K562 (cell line): ENCODE data around the gene PPP1R37. TPM values are rescaled to one million over a fixed set of nuclear protein-coding genes. Genes with fewer than 3 reads are reported as not detected.

Experiments
- BHLHE40 ChIP-seq: IDR thresholded peaks from 2 replicates; pipeline ENCODE4 v1.6.1; 2011; ENCODE audit warnings: low read length, improper control_type of control experiment
- CHAMP1 ChIP-seq: fragments of 450-650 bp; IDR thresholded peaks from 2 replicates; pipeline ENCODE4 v1.6.1; 2016; ENCODE audit warnings: mild to moderate bottlenecking
- CUX1 ChIP-seq: fragments of 200-800 bp; sonication (Bioruptor generic); IDR thresholded peaks from 2 replicates; pipeline ENCODE4 v1.6.1; 2016; ENCODE audit warnings: missing genetic modification characterization, missing compliant biosample characterization
- FOXA3 ChIP-seq, 2 experiments: fragments of 450-650 bp in 1 of 2; sonication (generic) in 1 of 2; formaldehyde crosslinking; IDR thresholded peaks in 1 of 2; conservative IDR thresholded peaks in 1 of 2; 2 replicates each; pipeline versions ENCODE4 v1.4.0 to v1.8.0; 2020 to 2022; ENCODE audit warnings: mild to moderate bottlenecking in 2 of 2, missing genetic modification reagents in 1 of 2
- HDAC2 ChIP-seq: fragments of 450-650 bp; IDR thresholded peaks from 2 replicates; pipeline ENCODE4 v1.6.1; 2016; ENCODE audit warnings: mild to moderate bottlenecking
- HDAC6 ChIP-seq: IDR thresholded peaks from 2 replicates; pipeline ENCODE4 v1.6.1; 2012; ENCODE audit warnings: low read depth, mild to moderate bottlenecking, control low read depth, inconsistent platforms, low read length, moderate library complexity
- NFYB ChIP-seq: IDR thresholded peaks from 2 replicates; pipeline ENCODE4 v1.6.1; 2011; ENCODE audit warnings: mild to moderate bottlenecking, moderate library complexity; ENCODE audit not compliant: insufficient read length; ENCODE audit errors: extremely low read depth
- NR2C2 ChIP-seq, 2 experiments: fragments of 200-800 bp in 1 of 2; sonication (Bioruptor generic) in 1 of 2; sonication (generic) in 1 of 2; formaldehyde crosslinking in 1 of 2; IDR thresholded peaks; 2 replicates each; pipeline versions ENCODE4 v1.6.1 to v1.8.0; 2016 to 2022; ENCODE audit warnings: mild to moderate bottlenecking in 1 of 2, missing compliant biosample characterization in 1 of 2, missing genetic modification characterization in 1 of 2, missing genetic modification reagents in 1 of 2
- PHF21A ChIP-seq: fragments of 450-650 bp; IDR thresholded peaks from 2 replicates; pipeline ENCODE4 v1.6.1; 2017; ENCODE audit warnings: low read depth, borderline replicate concordance
- POLR2AphosphoS2 ChIP-seq: IDR thresholded peaks from 2 replicates; pipeline ENCODE4 v1.6.1; 2012; ENCODE audit warnings: low read length, improper control_type of control experiment
- PYGO2 ChIP-seq: fragments of 450-650 bp; IDR thresholded peaks from 2 replicates; pipeline ENCODE4 v1.6.1; 2016; ENCODE audit warnings: mild to moderate bottlenecking, missing genetic modification characterization, moderate library complexity, missing compliant biosample characterization
- STAT6 ChIP-seq: sonication (generic); formaldehyde crosslinking; IDR thresholded peaks from 2 replicates; pipeline ENCODE4 v1.8.1; 2023; ENCODE audit warnings: mild to moderate bottlenecking, missing genetic modification reagents
- TBL1XR1 ChIP-seq, 2 experiments: IDR thresholded peaks; 2 replicates each; pipeline ENCODE4 v1.6.1; 2012; ENCODE audit warnings: improper control_type of control experiment in 2 of 2, low read length in 2 of 2, mild to moderate bottlenecking in 1 of 2
- ZNF121 ChIP-seq: sonication (generic); formaldehyde crosslinking; conservative IDR thresholded peaks from 2 replicates; pipeline ENCODE4 v1.8.0; 2022; ENCODE audit warnings: missing genetic modification reagents
- ZNF23 ChIP-seq: fragments of 250-450 bp; sonication (Bioruptor Pico); IDR thresholded peaks from 2 replicates; pipeline ENCODE4 v1.4.0; 2020; ENCODE audit warnings: mild to moderate bottlenecking
- polyA plus RNA-seq, 8 experiments: library from polyadenylated mRNA; depleted of rRNA in 4 of 8; stranded (reverse) in 5 of 8; unstranded in 3 of 8; fragments of >200 nt; fragmentation: Nextera tagmentation in 2 of 8; fragmentation: Illumina TruSeq in 1 of 8; extraction: Ambion mirVana in 2 of 8; extraction: Trizol in 1 of 8; gene quantifications; 2 replicates each; pipeline versions ENCODE4 v1.2.1 to v1.2.3, GENCODE V29; 2011 to 2014; ENCODE audit warnings: inconsistent platforms in 1 of 8, missing spikeins in 1 of 8
- total RNA-seq, 7 experiments: library from RNA; depleted of rRNA in 6 of 7; stranded (reverse); fragments of >200 nt in 6 of 7; fragmentation: Illumina TruSeq in 2 of 7; extraction: Trizol in 2 of 7; gene quantifications; 2 replicates each; pipeline versions ENCODE4 v1.2.1 to v1.2.3, GENCODE V29; 2011 to 2021; ENCODE audit warnings: low replicate concordance in 1 of 7

The PPP1R37 gene
- total and polyA plus RNA-seq, 9 of the 15 experiments (the other 6 are each of a cell fraction or from before 2014, with no cell fraction given) = 0.04 to 20.3 (median 7.3) TPM

- TF ChIP-seq PHF21A = no peak
- no peak for TF ChIP-seq CHAMP1
- peak; percentile 88; the same call in 1 of the 2 replicates for TF ChIP-seq HDAC2
- no peak; a peak in 1 of 4 replicates for TF ChIP-seq FOXA3 (CRISPR knock-in tag; conservative IDR thresholded peaks at IDR 0.05 in 1 of 2, IDR thresholded peaks at IDR 0.05 in 1 of 2)
- no peak for TF ChIP-seq ZNF121 (CRISPR knock-in tag)
- TF ChIP-seq PYGO2 = no peak
- no peak for TF ChIP-seq CUX1 (CRISPR knock-in tag)
- no peak for TF ChIP-seq NR2C2 (CRISPR knock-in tag; IDR thresholded peaks at IDR 0.05)
- TF ChIP-seq NR2C2 (tag; IDR thresholded peaks at IDR 0.05) = no peak; the same call in 1 of the 2 replicates
- TF ChIP-seq STAT6 (CRISPR knock-in tag) = no peak; the same call in 1 of the 2 replicates
- peak; percentile 78 for TF ChIP-seq NFYB
- TF ChIP-seq POLR2AphosphoS2 = 0 out of 2 replicates have a peak, but pooled peaks have one; percentile 38
- TF ChIP-seq TBL1XR1 (IDR thresholded peaks at IDR 0.05; ENCODE audit: low read length in 2 of 2) = 0 out of 4 replicates have a peak, but pooled peaks of 1 of the 2 experiments have one; percentile 8
- no peak for TF ChIP-seq ZNF23 (CRISPR knock-in tag)
- peak; percentile 92 for TF ChIP-seq BHLHE40
- TF ChIP-seq HDAC6 = no peak
Measured at GRCh38 chr19:45178262-45179071, 85.5 kb downstream of the PPP1R37 start, which contains the start of gene BLOC1S3 (continued).
